Natural killer cell (primary cell): ENCODE data around the gene TAS2R60. TPM values are rescaled to one million over a fixed set of nuclear protein-coding genes. Genes with fewer than 3 reads are reported as not detected.

Experiments
- ATAC-seq, 3 donors: fragments of 150-1000 bp in 2 of 3; fragments of 200-7000 bp in 1 of 3; cut with Tn5 transposase; 1 replicate in 1 of 3; 2 replicates in 2 of 3; pipeline ENCODE4 v1.10.0; 2021; ENCODE audit warnings: mild to moderate bottlenecking in 2 of 3, moderate library complexity in 2 of 3
- DNase-seq, 2 donors: peaks; one replicate each; pipeline versions ENCODE4 v3.0.0 to v3.0.0-alpha.2; 2013 to 2021; ENCODE audit warnings: mixed read lengths in 1 of 2
- H3K27ac ChIP-seq: one replicate; pipeline ENCODE4 v1.5.1; 2013; ENCODE audit warnings: mild to moderate bottlenecking, low read length
- H3K27me3 ChIP-seq: one replicate; pipeline ENCODE4 v1.6.1; 2013; ENCODE audit warnings: low read length; ENCODE audit not compliant: control insufficient read depth, insufficient read depth
- H3K36me3 ChIP-seq: one replicate; pipeline ENCODE4 v1.6.1; 2013; ENCODE audit warnings: low read length; ENCODE audit not compliant: control insufficient read depth, insufficient read depth
- H3K4me1 ChIP-seq: one replicate; pipeline ENCODE4 v1.6.1; 2013; ENCODE audit warnings: low read length; ENCODE audit not compliant: control insufficient read depth, insufficient read depth
- H3K4me3 ChIP-seq: one replicate; pipeline ENCODE4 v1.5.1; 2013; ENCODE audit warnings: low read length
- H3K9me3 ChIP-seq: one replicate; pipeline ENCODE4 v1.6.1; 2013; ENCODE audit warnings: low read length; ENCODE audit not compliant: control insufficient read depth, insufficient read depth
- H3K27ac Mint-ChIP-seq, 2 donors: one replicate each; pipeline ENCODE4 v1.8.0; 2022; ENCODE audit warnings: mild to moderate bottlenecking in 2 of 2, mixed read lengths in 2 of 2, moderate library complexity in 1 of 2
- H3K27me3 Mint-ChIP-seq, 2 donors: one replicate each; pipeline ENCODE4 v1.8.0; 2022; ENCODE audit warnings: low read depth in 2 of 2, mixed read lengths in 2 of 2
- H3K36me3 Mint-ChIP-seq: one replicate; pipeline ENCODE4 v1.8.0; 2022; ENCODE audit warnings: mixed read lengths
- H3K4me1 Mint-ChIP-seq, 2 donors: one replicate each; pipeline ENCODE4 v1.8.0; 2022; ENCODE audit warnings: mixed read lengths in 2 of 2
- H3K4me3 Mint-ChIP-seq: one replicate; pipeline ENCODE4 v1.8.0; 2022; ENCODE audit warnings: mild to moderate bottlenecking, moderate library complexity, mixed read lengths
- H3K9me3 Mint-ChIP-seq, 2 donors: one replicate each; pipeline ENCODE4 v1.8.0; 2022; ENCODE audit warnings: mixed read lengths in 2 of 2
- CTCF ChIP-seq: fragments of 200-600 bp; IDR thresholded peaks from one replicate; pipeline ENCODE4 v1.8.0; 2022; ENCODE audit warnings: antibody characterized with exemption
- WGBS: methylation state at CpG from one replicate; pipeline ENCODE4 v1.1.7; 2013; ENCODE audit warnings: missing lambda C conversion rate; ENCODE audit not compliant: insufficient coverage; 5-methylcytosine and 5-hydroxymethylcytosine counted together
- intact Hi-C: fragments of 100-400 bp; cut with micrococcal nuclease; formaldehyde crosslinking; loops from one replicate; pipeline ENCODE4 v1.14.2; 2022
- total RNA-seq, 4 donors: library from RNA; stranded (reverse); fragments of 120-200 nt in 1 of 4; gene quantifications; one replicate each; pipeline versions ENCODE4 v1.2.3 to v1.2.4, GENCODE V29; 2013 to 2022

Gene TAS2R60
- total RNA-seq, 3 donors from 2014 or later (not counting 1 experiment from before 2014, with no cell fraction given): 0.40 TPM; not detected in 2

GRCh38 chr7:143451746-143452145 lies 8.5 kb downstream of the TAS2R60 start:
- H3K4me1 ChIP-seq: no peaks in the 10 kb centered on the region
- H3K27ac ChIP-seq: no peak overlapping the region
- no peaks in the 10 kb centered on the region for H3K36me3 Mint-ChIP-seq
- no peak for TF ChIP-seq CTCF
- no peaks in the 10 kb centered on the region for H3K9me3 Mint-ChIP-seq
- no peak overlapping the region for H3K4me3 Mint-ChIP-seq
- no peak overlapping the region for H3K27ac Mint-ChIP-seq
- H3K27me3 ChIP-seq: no peaks in the 10 kb centered on the region
- H3K36me3 ChIP-seq: no peaks in the 10 kb centered on the region
- intact Hi-C loops: no loop called here
- no peak overlapping the region for H3K4me3 ChIP-seq
- ATAC-seq (no peak), DNase-seq (no peak)
- no peaks in the 10 kb centered on the region for H3K4me1 Mint-ChIP-seq
- no peaks in the 10 kb centered on the region for H3K9me3 ChIP-seq
- 73% methylated on average over 1 of the region's 1 CpG for WGBS
- peaks cover 0 to under 1% of the 10 kb centered on the region in 2 donors for H3K27me3 Mint-ChIP-seq

GRCh38 chr7:143452495-143452894 lies 9.2 kb downstream of the TAS2R60 start:
- no peak for TF ChIP-seq CTCF
- no peak overlapping the region for H3K4me3 ChIP-seq

GRCh38 chr7:143454091-143454680 lies 10.9 kb downstream of the TAS2R60 start:
- Histone ChIP-seq H3K36me3 (no peaks in the 10 kb centered on the region), H3K4me3 (no peak overlapping the region), H3K27me3 (no peaks in the 10 kb centered on the region), H3K9me3 (no peaks in the 10 kb centered on the region), H3K4me1 (no peaks in the 10 kb centered on the region), H3K27ac (no peak overlapping the region)
- 94% methylated on average over 1 of the region's 1 CpG for WGBS
- Mint-ChIP-seq H3K4me3 (no peak overlapping the region), H3K27ac (no peak overlapping the region), H3K4me1 (no peaks in the 10 kb centered on the region), H3K36me3 (no peaks in the 10 kb centered on the region), H3K27me3 (peaks cover 0 to 17% of the 10 kb centered on the region in 2 donors), H3K9me3 (no peaks in the 10 kb centered on the region)
- intact Hi-C loops: no loop called here
- DNase-seq: no peak
- ATAC-seq: no peak
- no peak for TF ChIP-seq CTCF

More at GRCh38 chr7:143452495-143452894, 9.2 kb downstream of the TAS2R60 start:
- H3K36me3 Mint-ChIP-seq: no peaks in the 10 kb centered on the region
- H3K4me1 Mint-ChIP-seq: no peaks in the 10 kb centered on the region
- Histone ChIP-seq H3K27ac (no peak overlapping the region), H3K4me1 (no peaks in the 10 kb centered on the region), H3K27me3 (no peaks in the 10 kb centered on the region), H3K36me3 (no peaks in the 10 kb centered on the region), H3K9me3 (no peaks in the 10 kb centered on the region)
- no peaks in the 10 kb centered on the region for H3K9me3 Mint-ChIP-seq
- intact Hi-C loops: no loop called here
- ATAC-seq (no peak), DNase-seq (no peak)
- H3K4me3 Mint-ChIP-seq: no peak overlapping the region
- H3K27me3 Mint-ChIP-seq: peaks cover 0 to 8% of the 10 kb centered on the region in 2 donors
- WGBS: 95% methylated on average over 2 of the region's 2 CpGs
- H3K27ac Mint-ChIP-seq: no peak overlapping the region

GRCh38 chr7:143455491-143455890 lies 12.2 kb downstream of the TAS2R60 start:
- no peaks in the 10 kb centered on the region for H3K9me3 ChIP-seq
- no peaks in the 10 kb centered on the region for H3K9me3 Mint-ChIP-seq
- no peak overlapping the region for H3K27ac ChIP-seq
- no peak for ATAC-seq
- no peak for DNase-seq
- H3K4me3 ChIP-seq: no peak overlapping the region
- no peaks in the 10 kb centered on the region for H3K27me3 ChIP-seq
- TF ChIP-seq CTCF: no peak
- 80% methylated on average over 1 of the region's 2 CpGs for WGBS
- intact Hi-C loops: no loop called here
- no peak overlapping the region for H3K4me3 Mint-ChIP-seq
- H3K27ac Mint-ChIP-seq: no peak overlapping the region
- no peaks in the 10 kb centered on the region for H3K36me3 ChIP-seq
- H3K36me3 Mint-ChIP-seq: no peaks in the 10 kb centered on the region
- peaks cover 0 to 17% of the 10 kb centered on the region in 2 donors for H3K27me3 Mint-ChIP-seq
- H3K4me1 ChIP-seq: no peaks in the 10 kb centered on the region
- H3K4me1 Mint-ChIP-seq: no peaks in the 10 kb centered on the region
